ENCODE measurements around the gene SPAAR. TPM values are rescaled to one million over a fixed set of nuclear protein-coding genes. Genes with fewer than 3 reads are reported as not detected.
"Not testable (repeated sequence)": the region's sequence is repeated elsewhere in the genome, so short reads cannot be mapped to it uniquely, and the experiment has no call there.

SPAAR gene
- total RNA-seq, 2 experiments from 2014 or later = not detected

- CTCF ChIA-PET = no interaction called here
- POLR2A ChIA-PET = no interaction called here
These were observed 8.0 kb downstream of the SPAAR start for GRCh38 chr9:35917261-35917660.

- CTCF ChIA-PET = no interaction called here
- POLR2A ChIA-PET = no interaction called here
These were observed 9.5 kb downstream of the SPAAR start for GRCh38 chr9:35918780-35919179.

- CTCF ChIA-PET = interaction anchor here (1.0 to 1.9 kb wide), 2 partner anchors 16 to 36 kb away, joined by 3 to 7 read pairs; no protein-coding TSS in a partner anchor
- POLR2A ChIA-PET = no interaction called here
These were observed 10.1 kb downstream of the SPAAR start for GRCh38 chr9:35919212-35920008.

- ChIA-PET POLR2A (no interaction called here), CTCF (interaction anchor here (1.0 to 1.9 kb wide), 2 partner anchors 17 to 35 kb away, joined by 3 to 7 read pairs; no protein-coding TSS in a partner anchor)
These were observed 10.8 kb downstream of the SPAAR start for GRCh38 chr9:35920051-35920620.

GRCh38 chr9:35923598-35923926 lies 14.3 kb downstream of the SPAAR start:
- ChIA-PET POLR2A (no interaction called here), CTCF (interaction anchor here (1.2 to 1.3 kb wide), 2 partner anchors 21 to 31 kb away, joined by 5 read pairs; no protein-coding TSS in a partner anchor)

- POLR2A ChIA-PET = no interaction called here
These were observed 14.9 kb downstream of the SPAAR start for GRCh38 chr9:35923927-35924763.

GRCh38 chr9:35928591-35929452 lies 19.5 kb downstream of the SPAAR start:
- ChIA-PET CTCF (interaction anchor here (1.1 kb wide), 1 partner anchor 25 kb away, joined by 4 read pairs; no protein-coding TSS in a partner anchor), POLR2A (no interaction called here)

More at GRCh38 chr9:35923927-35924763, 14.9 kb downstream of the SPAAR start:
- CTCF ChIA-PET = interaction anchor here (0.7 to 1.3 kb wide), 4 partner anchors 17 to 31 kb away, joined by 3 to 5 read pairs (median 4); no protein-coding TSS in a partner anchor

GRCh38 chr9:35929453-35929718 lies 20.1 kb downstream of the SPAAR start:
- ChIA-PET POLR2A (no interaction called here), CTCF (interaction anchor here (1.1 kb wide), 1 partner anchor 26 kb away, joined by 4 read pairs; no protein-coding TSS in a partner anchor)

- POLR2A ChIA-PET = no interaction called here
- CTCF ChIA-PET = no interaction called here
These were observed 21.2 kb downstream of the SPAAR start for GRCh38 chr9:35930521-35930920.

GRCh38 chr9:35930989-35931388 lies 21.7 kb downstream of the SPAAR start:
- POLR2A ChIA-PET = no interaction called here
- CTCF ChIA-PET = interaction anchor here (1.2 kb wide), 1 partner anchor 20 kb away, joined by 4 read pairs; no protein-coding TSS in a partner anchor

- CTCF ChIA-PET = interaction anchor here (0.6 to 2.1 kb wide), 3 partner anchors 11 to 92 kb away, joined by 3 to 7 read pairs (median 6); no protein-coding TSS in a partner anchor
These were observed 23.4 kb downstream of the SPAAR start for GRCh38 chr9:35932735-35933134.

GRCh38 chr9:35933550-35934067 lies 24.3 kb downstream of the SPAAR start:
- ChIA-PET POLR2A (no interaction called here), CTCF (interaction anchor here (2.1 kb wide), 1 partner anchor 11 kb away, joined by 6 read pairs; no protein-coding TSS in a partner anchor)

More at GRCh38 chr9:35932735-35933134, 23.4 kb downstream of the SPAAR start:
- POLR2A ChIA-PET = no interaction called here

GRCh38 chr9:35934069-35934468 lies 24.8 kb downstream of the SPAAR start:
- CTCF ChIA-PET, POLR2A ChIA-PET: not testable (repeated sequence)

GRCh38 chr9:35935261-35935660 lies 26.0 kb downstream of the SPAAR start:
- ChIA-PET POLR2A (no interaction called here), CTCF (no interaction called here)

- CTCF ChIA-PET = no interaction called here
- POLR2A ChIA-PET = interaction anchor here (0.6 kb wide), 1 partner anchor 81 kb away, joined by 3 read pairs; no protein-coding TSS in a partner anchor
These were observed 26.6 kb downstream of the SPAAR start for GRCh38 chr9:35935755-35936509.

GRCh38 chr9:35937227-35937626 lies 27.9 kb downstream of the SPAAR start:
- POLR2A ChIA-PET = no interaction called here

GRCh38 chr9:35938474-35939356 lies 29.4 kb downstream of the SPAAR start:
- ChIA-PET CTCF (interaction anchor here (1.4 kb wide), 1 partner anchor 16 kb away, joined by 3 read pairs; no protein-coding TSS in a partner anchor), POLR2A (no interaction called here)

More at GRCh38 chr9:35937227-35937626, 27.9 kb downstream of the SPAAR start:
- CTCF ChIA-PET = interaction anchor here (1.4 kb wide), 1 partner anchor 17 kb away, joined by 3 read pairs; no protein-coding TSS in a partner anchor

Measured in activated CD8-positive, alpha-beta memory T cell treated with anti-CD3 and anti-CD28 coated beads for 36 hours (primary cell).